HepG2 (cell line): ENCODE data around the gene HNRNPH3. TPM values are rescaled to one million over a fixed set of nuclear protein-coding genes. Genes with fewer than 3 reads are reported as not detected.

Source experiments
- DZIP1 ChIP-seq: sonication (generic); formaldehyde crosslinking; IDR thresholded peaks from 2 replicates; pipeline ENCODE4 v1.5.0; 2020; ENCODE audit warnings: mild to moderate bottlenecking, missing genetic modification reagents
- FOXO4 ChIP-seq: sonication (generic); formaldehyde crosslinking; conservative IDR thresholded peaks from 2 replicates; pipeline ENCODE4 v1.8.1; 2023; ENCODE audit warnings: missing genetic modification reagents
- HDAC1 ChIP-seq: sonication (generic); formaldehyde crosslinking; IDR thresholded peaks from 2 replicates; pipeline ENCODE4 v1.5.1; 2020; ENCODE audit warnings: mild to moderate bottlenecking, missing genetic modification reagents
- IKZF1 ChIP-seq: fragments of 450-650 bp; IDR thresholded peaks from 2 replicates; pipeline ENCODE4 v1.7.1; 2016
- LRRFIP1 ChIP-seq: sonication (generic); formaldehyde crosslinking; conservative IDR thresholded peaks from 2 replicates; pipeline ENCODE4 v1.4.0; 2020; ENCODE audit warnings: missing genetic modification reagents
- NR1H2 ChIP-seq: sonication (generic); formaldehyde crosslinking; IDR thresholded peaks from 2 replicates; pipeline ENCODE4 v1.8.1; 2022; ENCODE audit warnings: low read depth, missing genetic modification reagents, borderline replicate concordance
- PBX2 ChIP-seq: IDR thresholded peaks from 2 replicates; pipeline ENCODE4 v1.6.1; 2016; ENCODE audit warnings: control low read depth
- SAP130 ChIP-seq: IDR thresholded peaks from 2 replicates; pipeline ENCODE4 v1.6.1; 2016; ENCODE audit warnings: low read depth
- SRSF4 ChIP-seq: fragments of 200-400 bp; formaldehyde crosslinking; IDR thresholded peaks from one replicate; pipeline ENCODE4 v1.6.1; 2018; ENCODE audit warnings: mild to moderate bottlenecking, low read depth, low read length, moderate library complexity; ENCODE audit not compliant: poor library complexity, severe bottlenecking
- TFDP2 ChIP-seq: sonication (generic); formaldehyde crosslinking; IDR thresholded peaks from 2 replicates; pipeline ENCODE4 v1.4.0; 2020; ENCODE audit warnings: missing genetic modification reagents
- YEATS4 ChIP-seq: sonication (generic); formaldehyde crosslinking; IDR thresholded peaks from 2 replicates; pipeline ENCODE4 v1.4.0; 2020; ENCODE audit warnings: missing genetic modification reagents, borderline replicate concordance
- ZKSCAN8 ChIP-seq: IDR thresholded peaks from 2 replicates; pipeline ENCODE4 v1.6.1; 2016; ENCODE audit warnings: borderline replicate concordance, missing genetic modification reagents, missing compliant biosample characterization
- ZNF263 ChIP-seq: sonication (generic); formaldehyde crosslinking; IDR thresholded peaks from 2 replicates; pipeline ENCODE4 v1.4.0; 2020; ENCODE audit warnings: missing genetic modification reagents
- ZNF281 ChIP-seq: sonication (generic); formaldehyde crosslinking; IDR thresholded peaks from 2 replicates; pipeline ENCODE4 v1.4.0; 2020; ENCODE audit warnings: missing genetic modification reagents, borderline replicate concordance
- ZNF446 ChIP-seq: sonication (generic); formaldehyde crosslinking; IDR thresholded peaks from 2 replicates; pipeline ENCODE4 v1.5.0; 2020; ENCODE audit warnings: mild to moderate bottlenecking, missing genetic modification reagents
- ZNF781 ChIP-seq: sonication (generic); formaldehyde crosslinking; IDR thresholded peaks from 2 replicates; pipeline ENCODE4 v1.5.1; 2020; ENCODE audit warnings: borderline replicate concordance, mild to moderate bottlenecking, missing genetic modification reagents; ENCODE audit errors: not compliant biosample characterization
- polyA plus RNA-seq, 8 experiments: library from polyadenylated mRNA; depleted of rRNA in 3 of 8; stranded (reverse) in 7 of 8; unstranded in 1 of 8; fragments of >200 nt; fragmentation: Illumina TruSeq in 4 of 8; extraction: Trizol in 4 of 8; gene quantifications; 2 replicates each; pipeline versions ENCODE4 v1.2.1 to v1.2.3, GENCODE V29; 2011 to 2016; ENCODE audit warnings: low read depth in 4 of 8, missing spikeins in 1 of 8, mixed read lengths in 1 of 8; ENCODE audit not compliant: insufficient read depth in 1 of 8
- total RNA-seq, 5 experiments: library from RNA; depleted of rRNA; stranded (reverse); fragments of >200 nt; fragmentation: Illumina TruSeq; extraction: Trizol; gene quantifications; 2 replicates each; pipeline ENCODE4 v1.2.3, GENCODE V29; 2016; ENCODE audit warnings: low read depth in 1 of 5

HNRNPH3 gene
- total and polyA plus RNA-seq, 2 of the 13 experiments (the other 11 are each of a cell fraction or from before 2014, with no cell fraction given), result 46.0 to 47.7 TPM

GRCh38 chr10:68331455-68332258 lies at the start of gene HNRNPH3 (continued):
- no peak for TF ChIP-seq FOXO4
- TF ChIP-seq ZNF781, result peak; percentile 82
- TF ChIP-seq ZKSCAN8, result 0 out of 2 replicates have a peak, but pooled peaks have one; percentile 23
- peak; percentile 89 for TF ChIP-seq SAP130 (CRISPR knock-in tag)
- TF ChIP-seq ZNF263 (CRISPR knock-in tag), result no peak
- TF ChIP-seq TFDP2 (CRISPR knock-in tag), result peak; percentile 89
- TF ChIP-seq IKZF1, result no peak
- no peak for TF ChIP-seq SRSF4
- peak; percentile 98 for TF ChIP-seq ZNF281
- TF ChIP-seq YEATS4 (CRISPR knock-in tag), result peak; percentile 88
- TF ChIP-seq NR1H2 (CRISPR knock-in tag), result no peak; the same call in 1 of the 2 replicates
- no peak; the same call in 1 of the 2 replicates for TF ChIP-seq LRRFIP1 (CRISPR knock-in tag)
- TF ChIP-seq PBX2 (CRISPR knock-in tag), result no peak
- TF ChIP-seq HDAC1 (CRISPR knock-in tag), result peak; percentile 83
- TF ChIP-seq DZIP1 (CRISPR knock-in tag), result peak; percentile 61; the same call in 1 of the 2 replicates
- 0 out of 2 replicates have a peak, but pooled peaks have one; percentile 34 for TF ChIP-seq ZNF446 (CRISPR knock-in tag)
